ENCODE measurements around the gene PSMB2.
A peak's percentile ranks its signal among the peaks of the same experiment; 100 is the strongest.

Gene PSMB2

DNA sequence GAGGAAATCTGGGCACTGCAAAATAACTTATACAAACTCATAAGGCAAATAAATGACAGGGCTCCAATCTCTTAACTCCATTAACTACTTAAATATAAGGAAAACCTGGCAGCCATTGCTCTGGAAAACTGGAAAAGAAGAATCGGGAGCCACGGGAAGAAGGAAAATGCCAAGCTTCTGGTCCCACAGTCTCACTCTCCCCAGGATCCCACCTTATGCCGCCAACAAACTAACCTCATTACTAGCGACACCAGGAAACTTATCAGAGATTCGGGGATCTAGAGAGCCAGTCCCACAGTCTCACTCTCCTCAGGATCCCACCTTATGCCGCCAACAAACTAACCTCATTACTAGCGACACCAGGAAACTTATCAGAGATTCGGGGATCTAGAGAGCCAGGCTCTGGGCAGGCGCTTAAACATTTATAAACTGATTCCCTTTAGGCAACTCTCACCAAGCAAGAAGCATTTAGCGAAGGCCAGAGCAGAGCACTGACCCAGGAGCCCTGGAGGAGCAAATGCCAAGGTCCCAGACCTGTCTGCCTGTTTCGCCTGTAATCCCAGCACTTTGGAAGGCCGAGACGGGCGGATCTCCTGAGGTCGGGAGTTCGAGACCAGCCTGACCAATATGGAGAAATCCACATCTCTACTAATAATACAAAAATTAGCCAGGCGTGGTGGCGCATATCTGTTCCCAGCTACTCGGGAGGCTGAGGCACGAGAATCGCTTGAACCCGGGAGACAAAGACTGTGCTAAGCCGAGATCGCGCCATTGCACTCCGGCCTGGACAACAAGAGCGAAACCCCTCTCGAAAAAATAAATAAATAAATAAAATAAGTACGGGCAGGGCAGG is 720 bp downstream of the PSMB2 start:
- Histone ChIP-seq H3K9me3 (ENCODE audit: insufficient read depth, low read length) (no peaks in the 10 kb centered on the region), H3K4me2 (ENCODE audit: low read length) (peak overlapping the region; percentile 62), H2AFZ (ENCODE audit: low read depth, low read length) (no peak overlapping the region; the same call in 1 of the 2 replicates), H3K27me3 (ENCODE audit: low read depth, low read length) (peaks cover 5% of the 10 kb centered on the region; the same call in 1 of the 2 replicates), H3K9ac (ENCODE audit: low read length) (peak overlapping the region; percentile 78), H3K79me2 (ENCODE audit: low read length) (peaks cover 61% of the 10 kb centered on the region), H4K20me1 (ENCODE audit: insufficient read depth, low read length) (peaks cover 7% of the 10 kb centered on the region; the same call in 1 of the 2 replicates), H3K27ac (ENCODE audit: low read length) (peak overlapping the region; percentile 65), H3K4me3 (ENCODE audit: low read length) (peak overlapping the region; percentile 90), H3K4me1 (ENCODE audit: low read length) (peaks cover 17% of the 10 kb centered on the region), H3K36me3 (replicated peaks; ENCODE audit: low read depth, low read length) (peaks cover 8% of the 10 kb centered on the region)
- no peak for TF ChIP-seq CTCF (IDR thresholded peaks at IDR 0.05; ENCODE audit: low read depth, low read length)
- TF ChIP-seq EZH2phosphoT487 (IDR thresholded peaks at IDR 0.05; ENCODE audit: low read depth): no peak

DNA sequence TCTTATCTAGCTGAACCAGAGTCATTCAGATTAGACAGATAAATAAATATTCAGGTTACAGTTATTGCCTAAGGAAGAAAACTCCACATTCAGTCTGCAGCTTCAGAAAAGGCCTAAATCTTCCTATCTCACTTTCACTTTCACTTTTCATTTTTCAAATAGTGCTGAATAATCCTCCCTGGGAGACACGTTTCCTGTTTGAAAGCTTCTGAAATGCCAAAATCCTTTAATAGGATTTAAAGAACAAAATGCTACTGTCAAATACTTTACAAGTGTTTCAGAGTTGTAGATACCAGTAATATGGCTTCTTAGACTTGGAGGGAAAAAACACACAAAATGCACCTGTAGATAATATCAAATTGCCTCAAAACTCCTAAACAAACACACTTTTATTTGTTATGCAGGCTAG is 3.9 kb downstream of the PSMB2 start:
- H3K9me3 ChIP-seq (ENCODE audit: insufficient read depth, low read length): no peaks in the 10 kb centered on the region
- peak overlapping the region; percentile 98 for H3K4me2 ChIP-seq (ENCODE audit: low read length)
- peaks cover 76% of the 10 kb centered on the region for H3K79me2 ChIP-seq (ENCODE audit: low read length)
- H3K36me3 ChIP-seq (replicated peaks; ENCODE audit: low read depth, low read length): peaks cover 15% of the 10 kb centered on the region
- no peak overlapping the region for H2AFZ ChIP-seq (ENCODE audit: low read depth, low read length)
- H3K4me3 ChIP-seq (ENCODE audit: low read length): peak overlapping the region; percentile 84
- H4K20me1 ChIP-seq (ENCODE audit: insufficient read depth, low read length): peaks cover 7% of the 10 kb centered on the region; the same call in 1 of the 2 replicates
- H3K9ac ChIP-seq (ENCODE audit: low read length): peak overlapping the region; percentile 78
- TF ChIP-seq EZH2phosphoT487 (IDR thresholded peaks at IDR 0.05; ENCODE audit: low read depth) (no peak), CTCF (IDR thresholded peaks at IDR 0.05; ENCODE audit: low read depth, low read length) (no peak)
- H3K27ac ChIP-seq (ENCODE audit: low read length): peak overlapping the region; percentile 83
- H3K27me3 ChIP-seq (ENCODE audit: low read depth, low read length): no peaks in the 10 kb centered on the region
- peaks cover 17% of the 10 kb centered on the region for H3K4me1 ChIP-seq (ENCODE audit: low read length)

GRCh38 chr1:35633547-35633946 is 7.8 kb downstream of the PSMB2 start:
- Histone ChIP-seq H2AFZ (ENCODE audit: low read depth, low read length) (no peak overlapping the region), H4K20me1 (ENCODE audit: insufficient read depth, low read length) (peaks cover 7% of the 10 kb centered on the region; the same call in 1 of the 2 replicates), H3K9ac (ENCODE audit: low read length) (no peak overlapping the region), H3K79me2 (ENCODE audit: low read length) (peaks cover 57% of the 10 kb centered on the region), H3K27ac (ENCODE audit: low read length) (no peak overlapping the region), H3K4me2 (ENCODE audit: low read length) (no peak overlapping the region), H3K27me3 (ENCODE audit: low read depth, low read length) (no peaks in the 10 kb centered on the region), H3K4me3 (ENCODE audit: low read length) (no peak overlapping the region), H3K4me1 (ENCODE audit: low read length) (peaks cover 13% of the 10 kb centered on the region), H3K9me3 (ENCODE audit: insufficient read depth, low read length) (no peaks in the 10 kb centered on the region), H3K36me3 (replicated peaks; ENCODE audit: low read depth, low read length) (peaks cover 33% of the 10 kb centered on the region)
- TF ChIP-seq CTCF (IDR thresholded peaks at IDR 0.05; ENCODE audit: low read depth, low read length) (no peak), EZH2phosphoT487 (IDR thresholded peaks at IDR 0.05; ENCODE audit: low read depth) (no peak)

DNA sequence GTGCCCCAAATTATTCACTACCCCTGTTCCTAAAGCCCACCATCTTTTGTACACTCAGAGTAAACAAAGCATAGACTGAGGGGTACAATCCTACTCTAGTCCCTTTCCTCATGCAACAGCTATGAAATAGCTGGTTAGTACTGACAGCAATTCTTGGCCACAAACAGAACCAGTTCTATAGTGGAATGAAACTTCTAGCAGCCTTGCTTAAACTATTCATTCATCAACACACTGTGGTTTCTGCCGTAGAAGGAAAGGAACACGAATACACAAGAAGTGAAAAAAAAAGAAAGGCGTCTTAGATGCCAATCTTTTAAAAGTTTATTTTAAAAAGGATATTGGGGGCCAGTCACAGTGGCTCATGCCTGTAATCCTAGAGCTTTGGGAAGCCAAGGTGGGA is 9.9 kb downstream of the PSMB2 start:
- Histone ChIP-seq H3K36me3 (replicated peaks; ENCODE audit: low read depth, low read length) (peaks cover 35% of the 10 kb centered on the region), H3K79me2 (ENCODE audit: low read length) (peaks cover 53% of the 10 kb centered on the region), H3K4me2 (ENCODE audit: low read length) (no peak overlapping the region), H3K9ac (ENCODE audit: low read length) (no peak overlapping the region), H3K4me1 (ENCODE audit: low read length) (no peaks in the 10 kb centered on the region), H3K27me3 (ENCODE audit: low read depth, low read length) (no peaks in the 10 kb centered on the region), H2AFZ (ENCODE audit: low read depth, low read length) (no peak overlapping the region), H3K9me3 (ENCODE audit: insufficient read depth, low read length) (no peaks in the 10 kb centered on the region), H3K27ac (ENCODE audit: low read length) (no peak overlapping the region), H3K4me3 (ENCODE audit: low read length) (no peak overlapping the region), H4K20me1 (ENCODE audit: insufficient read depth, low read length) (peaks cover 4% of the 10 kb centered on the region; the same call in 1 of the 2 replicates)
- no peak for TF ChIP-seq CTCF (IDR thresholded peaks at IDR 0.05; ENCODE audit: low read depth, low read length)
- TF ChIP-seq EZH2phosphoT487 (IDR thresholded peaks at IDR 0.05; ENCODE audit: low read depth): no peak
